8988T (cell line): Measurements from ENCODE around the gene SLC22A15.
"Not testable (repeated sequence)": the region's sequence is repeated elsewhere in the genome, so short reads cannot be mapped to it uniquely, and the experiment has no call there.

Experiments
- DNase-seq: peaks from one replicate; pipeline ENCODE4 v3.0.0; 2011

The SLC22A15 gene

GRCh38 chr1:116044071-116044470 lies 67.8 kb downstream of the SLC22A15 start:
- no peak for DNase-seq

GRCh38 chr1:116046933-116047332 lies 70.6 kb downstream of the SLC22A15 start:
- DNase-seq = not testable (repeated sequence)

DNA sequence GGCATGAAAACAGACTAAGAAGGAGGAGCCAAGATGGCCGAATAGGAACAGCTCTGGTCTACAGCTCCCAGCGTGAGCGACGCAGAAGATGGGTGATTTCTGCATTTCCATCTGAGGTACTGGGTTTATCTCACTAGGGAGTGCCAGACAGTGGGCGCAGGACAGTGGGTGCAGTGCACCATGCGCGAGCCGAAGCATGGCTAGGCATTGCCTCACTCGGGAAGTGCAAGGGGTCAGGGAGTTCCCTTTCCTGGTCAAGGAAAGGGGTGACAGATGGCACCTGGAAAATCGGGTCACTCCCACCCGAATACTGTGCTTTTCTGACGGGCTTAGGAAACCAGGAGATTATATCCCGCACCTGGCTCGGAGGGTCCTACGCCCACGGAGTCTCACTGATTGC lies 75.6 kb downstream of the SLC22A15 start:
- not testable (repeated sequence) for DNase-seq

DNA sequence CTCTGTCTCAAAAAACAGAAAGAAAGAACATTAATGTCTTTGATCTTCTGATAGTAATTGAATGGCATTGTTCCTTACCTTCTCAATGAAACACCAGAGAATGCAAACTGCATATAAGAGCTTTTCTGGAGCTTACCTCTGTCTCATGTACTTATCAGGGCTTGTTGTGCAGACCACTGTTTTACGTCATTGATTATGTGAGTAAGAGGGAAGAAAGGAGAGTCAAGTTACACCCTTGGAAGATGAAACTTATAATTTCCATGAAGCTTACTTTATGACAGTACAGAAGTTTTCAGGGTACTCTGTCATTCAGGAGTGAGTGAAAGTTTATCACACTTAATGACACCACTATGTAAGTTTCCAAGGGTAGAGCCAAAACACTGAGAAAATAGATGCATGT lies 85.9 kb downstream of the SLC22A15 start:
- no peak for DNase-seq

DNA sequence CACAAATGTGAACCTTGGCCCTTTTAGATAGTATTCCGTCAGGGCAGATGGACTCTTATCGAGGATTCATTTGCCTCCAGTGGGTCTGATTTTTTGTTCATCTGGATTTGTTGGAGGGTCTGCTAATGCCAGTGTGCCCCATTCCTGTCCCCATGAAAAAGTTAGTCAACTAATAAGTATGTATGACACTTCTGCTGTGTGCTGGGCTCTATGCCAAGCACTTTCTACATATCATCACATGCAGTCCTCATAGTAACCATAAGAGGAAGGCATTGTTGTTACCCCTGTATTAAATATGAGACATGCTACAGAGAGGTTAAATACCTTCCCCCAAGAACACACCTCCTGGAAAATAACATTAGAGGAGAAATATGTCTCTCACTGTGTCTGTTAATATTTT lies 88.3 kb downstream of the SLC22A15 start:
- DNase-seq = no peak

- no peak for DNase-seq
Measured at GRCh38 chr1:116066868-116067565, 90.7 kb downstream of the SLC22A15 start.

- no peak for DNase-seq
Measured at GRCh38 chr1:116067566-116067890, 91.2 kb downstream of the SLC22A15 start.

DNA sequence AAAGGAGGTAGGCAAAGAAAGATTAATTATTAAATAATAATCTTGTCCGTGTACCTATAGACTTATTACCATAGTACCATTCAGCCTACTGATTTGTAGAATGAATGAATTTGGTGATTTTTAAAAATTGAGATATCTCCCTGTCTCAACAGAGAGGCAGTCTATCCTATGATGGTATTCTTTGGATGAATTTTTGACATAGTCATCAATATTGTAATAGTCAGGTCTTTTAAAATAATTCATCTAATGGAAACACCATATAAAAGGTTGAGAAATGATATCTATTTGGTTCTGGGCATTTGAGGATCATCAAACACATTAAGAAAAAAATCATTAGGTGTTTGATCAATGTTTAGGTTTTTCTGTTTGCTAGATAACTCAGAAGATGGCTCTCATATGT lies 99.3 kb downstream of the SLC22A15 start:
- no peak for DNase-seq

DNA sequence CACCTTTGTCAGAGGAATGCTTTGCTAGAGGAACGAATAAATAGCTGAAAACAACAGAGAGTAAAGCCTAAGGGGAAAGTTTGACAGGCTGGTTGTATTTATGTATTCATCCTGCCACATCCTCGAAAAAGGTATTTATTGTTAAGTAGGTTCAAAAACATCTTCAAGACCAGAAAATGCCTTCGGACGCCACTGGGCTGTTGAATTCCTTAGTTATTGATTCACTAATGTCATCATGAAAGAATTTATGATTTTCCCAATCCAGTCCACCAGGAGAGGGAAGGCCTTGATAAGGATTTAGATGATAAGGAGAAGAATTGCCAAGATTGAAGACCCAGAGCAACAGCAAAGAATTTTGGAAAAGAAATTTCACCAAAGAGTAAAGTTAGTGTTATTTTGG lies 99.7 kb downstream of the SLC22A15 start:
- peak; percentile 6 for DNase-seq

DNA sequence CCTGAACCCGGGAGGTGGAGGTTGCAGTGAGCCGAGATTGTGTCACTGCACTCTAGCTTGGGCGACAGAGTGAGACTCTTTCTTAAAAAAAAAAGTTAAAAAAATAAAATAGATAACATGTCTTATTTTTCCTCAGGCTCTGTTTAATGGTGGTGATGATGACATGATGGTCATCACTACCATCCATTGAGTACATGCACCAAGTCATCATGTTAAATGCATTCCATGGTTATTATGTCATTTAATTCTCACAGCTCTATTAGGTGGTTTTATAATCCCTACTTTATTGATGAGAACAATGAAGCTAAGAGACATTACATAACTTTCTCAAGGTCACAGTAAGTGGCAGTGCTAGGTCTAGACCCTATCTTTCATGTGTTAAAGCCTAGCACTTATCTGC lies 100.5 kb downstream of the SLC22A15 start:
- no peak for DNase-seq

- DNase-seq = no peak
Measured at GRCh38 chr1:116078699-116079223, 102.4 kb downstream of the SLC22A15 start.

DNA sequence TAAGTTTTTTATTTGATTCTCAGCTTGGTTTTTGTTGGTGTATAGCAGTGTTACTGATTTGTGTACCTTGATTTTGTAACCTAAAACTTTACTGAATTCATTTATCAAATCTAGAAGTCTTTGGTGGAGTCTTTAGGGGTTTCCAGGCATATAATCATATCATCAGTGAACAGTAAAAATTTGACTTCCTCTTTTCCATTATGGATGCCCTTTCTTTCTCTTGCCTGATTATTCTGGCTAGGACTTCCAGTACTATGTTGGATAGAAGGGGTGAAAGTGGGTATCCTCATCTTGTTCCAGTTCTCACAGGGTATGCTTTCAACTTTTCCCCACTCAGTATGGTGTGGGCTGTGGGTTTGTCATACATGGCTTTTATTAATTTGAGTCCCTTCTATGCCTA lies 111.3 kb downstream of the SLC22A15 start:
- no peak for DNase-seq

- no peak for DNase-seq
Measured at GRCh38 chr1:116089870-116090269, 113.6 kb downstream of the SLC22A15 start.

DNA sequence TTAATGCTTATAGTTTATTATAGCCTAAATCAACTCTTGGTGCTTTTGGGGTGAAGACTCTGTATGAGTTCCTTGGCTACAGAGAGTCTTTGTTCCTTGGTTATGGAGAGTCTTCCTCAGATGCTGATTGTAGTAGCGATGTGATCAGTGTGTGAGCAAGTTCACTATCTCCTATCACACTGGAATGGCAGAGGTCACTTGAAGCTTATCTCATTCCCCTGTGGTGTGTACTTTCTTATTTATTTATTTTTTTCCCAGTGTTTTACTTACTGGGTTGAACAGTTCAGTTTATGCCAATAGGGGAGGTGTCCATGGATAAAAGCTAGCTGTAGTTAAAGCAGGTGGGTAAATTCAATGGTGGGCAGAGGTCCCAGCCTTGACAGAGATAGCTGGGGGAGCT lies 114.8 kb downstream of the SLC22A15 start:
- no peak for DNase-seq

DNA sequence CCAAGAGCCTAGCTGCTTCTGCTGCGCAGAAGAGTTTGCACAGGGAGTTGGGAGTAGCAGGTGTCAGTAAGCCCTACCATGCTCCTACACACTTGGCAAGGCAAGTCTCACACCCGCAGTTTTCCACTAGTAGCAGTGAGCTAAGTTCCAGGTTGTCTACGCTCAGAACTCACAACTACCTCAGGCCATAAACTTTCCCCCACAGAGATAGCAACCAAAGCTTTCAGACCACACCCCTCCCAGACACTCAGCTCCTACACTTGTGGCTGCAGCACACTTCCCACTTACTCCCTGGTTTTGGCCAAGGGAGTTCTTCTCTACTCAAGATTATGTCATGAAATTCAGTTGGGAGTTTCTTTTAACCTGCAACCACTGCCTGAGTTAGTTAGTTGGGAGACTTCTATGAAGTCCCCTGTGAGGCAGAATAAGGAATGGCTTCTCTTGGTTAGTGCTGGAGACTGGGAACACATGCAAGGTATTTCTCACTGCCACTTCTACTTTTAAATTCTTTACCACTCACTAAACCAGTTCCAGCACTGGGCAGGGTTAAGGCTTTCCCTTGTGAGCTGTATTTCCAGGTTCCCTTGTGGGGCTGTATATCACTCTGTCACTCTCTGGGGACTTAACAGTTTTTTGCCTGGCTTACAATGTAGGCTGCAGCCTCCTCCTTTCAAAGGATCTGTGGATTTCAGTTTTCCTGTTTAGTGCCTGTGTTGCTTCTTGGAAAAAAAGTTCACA lies 116.6 kb downstream of the SLC22A15 start:
- no peak for DNase-seq

GRCh38 chr1:116095027-116095426 lies 118.7 kb downstream of the SLC22A15 start:
- DNase-seq = no peak

- no peak for DNase-seq
Measured at GRCh38 chr1:116096013-116096618, 119.8 kb downstream of the SLC22A15 start.

DNA sequence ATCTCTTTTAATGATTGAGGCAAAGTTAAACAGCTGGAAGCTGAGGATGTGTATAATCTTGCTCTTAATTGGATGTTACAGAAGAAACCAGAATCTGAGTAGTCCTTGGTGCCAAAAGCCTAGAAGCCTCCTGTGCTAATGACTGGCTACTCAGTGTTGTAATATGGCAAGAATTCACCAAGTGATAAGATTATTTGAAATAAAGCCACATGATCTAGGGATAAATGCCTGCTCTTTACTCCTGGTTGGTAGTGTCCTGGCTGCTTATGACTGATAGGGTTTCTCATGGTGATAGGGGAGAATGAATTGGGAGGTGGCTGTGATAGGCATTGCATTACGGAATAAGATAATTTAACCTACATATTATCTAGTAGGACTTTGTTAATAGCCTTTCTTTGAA lies 121.3 kb downstream of the SLC22A15 start:
- no peak for DNase-seq

- no peak for DNase-seq
Measured at GRCh38 chr1:116099379-116099778, 123.1 kb downstream of the SLC22A15 start.

- no peak for DNase-seq
Measured at GRCh38 chr1:116099919-116100318, 123.6 kb downstream of the SLC22A15 start.

GRCh38 chr1:116104667-116105066 lies 128.4 kb downstream of the SLC22A15 start:
- no peak for DNase-seq

- DNase-seq = no peak
Measured at GRCh38 chr1:116105996-116106395, 129.7 kb downstream of the SLC22A15 start.

DNA sequence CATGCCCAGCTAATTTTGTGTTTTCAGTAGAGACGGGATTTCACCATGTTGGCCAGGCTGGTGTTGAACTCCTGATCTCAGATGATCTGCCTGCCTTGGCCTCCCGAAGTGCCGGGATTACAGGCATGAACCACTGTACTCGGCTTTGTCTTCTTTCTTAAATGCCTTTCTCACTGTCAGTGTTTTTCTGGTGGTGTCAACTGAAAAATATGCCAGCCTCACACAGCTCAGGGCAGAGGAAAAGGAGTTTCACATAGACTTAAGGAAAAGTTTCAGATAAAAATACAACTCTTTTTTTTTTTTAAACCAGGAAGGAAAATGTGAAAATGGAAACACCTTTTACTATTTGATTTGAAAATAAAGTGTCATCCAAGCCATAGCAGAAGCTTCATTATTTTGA lies 130.3 kb downstream of the SLC22A15 start:
- no peak for DNase-seq

GRCh38 chr1:116107371-116107770 lies 131.1 kb downstream of the SLC22A15 start:
- DNase-seq = no peak
